ENCODE measurements around the gene PTPRE.

DNA sequence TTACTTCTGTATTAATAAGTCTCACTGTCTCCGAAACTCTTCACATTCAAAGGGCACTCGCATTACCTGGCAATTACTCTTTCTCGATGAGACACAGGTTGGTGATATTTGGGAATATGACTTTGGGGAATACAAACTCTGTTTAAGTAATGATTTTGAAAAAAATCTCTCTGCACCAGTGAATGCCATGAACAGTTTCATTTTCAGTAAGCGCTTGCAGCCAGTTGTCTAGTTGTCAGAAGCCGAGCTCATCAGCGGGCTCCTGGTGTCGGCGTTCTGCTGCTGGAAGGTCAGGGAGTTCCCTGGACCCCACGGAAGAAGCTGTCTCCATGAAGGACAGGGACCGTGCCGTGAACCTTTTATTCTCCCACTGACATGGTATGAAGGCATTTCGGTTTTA, 57.7 kb downstream of the PTPRE start:
- TF ChIP-seq CTCF (IDR thresholded peaks at IDR 0.05) (no peak), POLR2A (IDR thresholded peaks at IDR 0.05) (no peak)

Data from body of pancreas (tissue), 4 donors.